ENCODE data around the gene ZMIZ1.

ZMIZ1 gene

GRCh38 chr10:79206300-79207095, 137.7 kb downstream of the ZMIZ1 start:
- no peak for DNase-seq (ENCODE audit: low read depth)

GRCh38 chr10:79207096-79207357, 138.3 kb downstream of the ZMIZ1 start:
- DNase-seq (ENCODE audit: low read depth), result no peak

GRCh38 chr10:79207726-79208125, 139.0 kb downstream of the ZMIZ1 start:
- no peak for DNase-seq (ENCODE audit: low read depth)

- no peak for DNase-seq (ENCODE audit: low read depth)
Measured at GRCh38 chr10:79208251-79208983, 139.7 kb downstream of the ZMIZ1 start.

GRCh38 chr10:79209340-79209739, 140.6 kb downstream of the ZMIZ1 start:
- DNase-seq (ENCODE audit: low read depth), result no peak

- DNase-seq (ENCODE audit: low read depth), result no peak
Measured at GRCh38 chr10:79209831-79210230, 141.1 kb downstream of the ZMIZ1 start.

- no peak for DNase-seq (ENCODE audit: low read depth)
Measured at GRCh38 chr10:79210672-79211071, 141.9 kb downstream of the ZMIZ1 start.

GRCh38 chr10:79211616-79212015, 142.8 kb downstream of the ZMIZ1 start:
- no peak for DNase-seq (ENCODE audit: low read depth)

- no peak for DNase-seq (ENCODE audit: low read depth)
Measured at GRCh38 chr10:79215531-79215930, 146.8 kb downstream of the ZMIZ1 start.

GRCh38 chr10:79219322-79219957, 150.7 kb downstream of the ZMIZ1 start:
- DNase-seq (ENCODE audit: low read depth), result no peak

GRCh38 chr10:79220307-79220706, 151.5 kb downstream of the ZMIZ1 start:
- no peak for DNase-seq (ENCODE audit: low read depth)

- peak; percentile 90 for DNase-seq (ENCODE audit: low read depth)
Measured at GRCh38 chr10:79221110-79222051, 152.6 kb downstream of the ZMIZ1 start.

- no peak for DNase-seq (ENCODE audit: low read depth)
Measured at GRCh38 chr10:79222186-79222585, 153.4 kb downstream of the ZMIZ1 start.

- DNase-seq (ENCODE audit: low read depth), result peak; percentile 100
Measured at GRCh38 chr10:79223091-79224048, 154.6 kb downstream of the ZMIZ1 start.

GRCh38 chr10:79224263-79224949, 155.6 kb downstream of the ZMIZ1 start:
- DNase-seq (ENCODE audit: low read depth), result peak; percentile 95

- peak; percentile 37 for DNase-seq (ENCODE audit: low read depth)
Measured at GRCh38 chr10:79224992-79225391, 156.2 kb downstream of the ZMIZ1 start.

GRCh38 chr10:79226391-79227245, 157.9 kb downstream of the ZMIZ1 start:
- DNase-seq (ENCODE audit: low read depth), result no peak

- no peak for DNase-seq (ENCODE audit: low read depth)
Measured at GRCh38 chr10:79229071-79229541, 160.3 kb downstream of the ZMIZ1 start.

GRCh38 chr10:79229830-79230327, 161.1 kb downstream of the ZMIZ1 start:
- no peak for DNase-seq (ENCODE audit: low read depth)

Data from amniotic epithelial cell (primary cell).